Measurements from ENCODE around the gene EYA4.

EYA4 gene

DNA sequence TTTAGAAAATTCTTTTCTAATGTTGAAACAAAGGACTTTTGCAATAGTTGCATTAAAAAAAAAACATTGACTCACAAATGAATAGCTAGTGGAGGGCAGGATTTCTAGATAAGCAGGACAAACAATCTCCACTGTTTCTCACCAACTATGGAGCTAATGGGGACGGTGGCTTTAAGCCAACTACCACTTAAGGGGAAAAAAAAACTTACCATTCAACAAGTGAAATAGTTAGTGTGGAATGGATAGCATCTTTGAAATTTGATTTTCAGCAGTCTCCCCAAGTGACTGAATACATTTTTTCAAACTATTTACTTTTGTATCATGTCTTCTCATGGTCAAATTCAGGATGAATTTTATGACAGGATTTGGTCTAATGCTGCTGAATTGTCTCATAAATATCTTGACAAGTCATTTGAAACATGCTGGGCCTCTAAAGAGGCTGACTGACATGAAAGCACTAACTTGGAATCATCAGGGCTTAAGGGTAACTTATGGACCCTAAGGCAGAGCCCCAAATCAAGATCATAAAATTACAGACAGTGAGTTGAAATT is 100.5 kb downstream of the EYA4 start:
- no peaks in the 10 kb centered on the region for H3K4me1 Mint-ChIP-seq
- ATAC-seq (no peak), DNase-seq (ENCODE audit: low spot score in 2 of 2) (no peak)
- H3K4me3 Mint-ChIP-seq: no peak overlapping the region
- H3K36me3 Mint-ChIP-seq: no peaks in the 10 kb centered on the region
- no peak overlapping the region for H3K27ac Mint-ChIP-seq
- peaks cover 2% of the 10 kb centered on the region for H3K9me3 Mint-ChIP-seq

DNA sequence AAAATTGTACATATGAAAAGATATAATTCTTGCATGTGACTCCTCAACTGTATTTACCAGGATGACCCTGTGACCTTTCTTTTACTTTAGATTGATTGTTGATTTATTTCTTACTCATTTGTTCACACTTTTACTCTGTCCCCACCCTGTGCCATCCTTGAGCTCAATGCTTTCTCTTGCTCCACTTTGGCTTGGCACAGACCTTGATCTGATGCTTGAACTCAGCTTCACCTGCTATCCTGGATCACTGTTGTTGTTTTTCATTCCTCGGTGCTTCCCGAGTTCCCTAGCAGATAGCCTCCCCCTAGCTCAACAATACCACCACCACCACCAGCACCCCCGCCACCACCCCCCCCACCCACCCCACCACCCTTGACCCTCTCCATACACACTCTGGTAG is 102.1 kb downstream of the EYA4 start:
- Mint-ChIP-seq H3K4me3 (no peak overlapping the region), H3K36me3 (no peaks in the 10 kb centered on the region), H3K27ac (no peak overlapping the region), H3K4me1 (no peaks in the 10 kb centered on the region), H3K9me3 (peaks cover 2% of the 10 kb centered on the region)
- ATAC-seq: no peak
- no peak for DNase-seq (ENCODE audit: low spot score in 2 of 2)

DNA sequence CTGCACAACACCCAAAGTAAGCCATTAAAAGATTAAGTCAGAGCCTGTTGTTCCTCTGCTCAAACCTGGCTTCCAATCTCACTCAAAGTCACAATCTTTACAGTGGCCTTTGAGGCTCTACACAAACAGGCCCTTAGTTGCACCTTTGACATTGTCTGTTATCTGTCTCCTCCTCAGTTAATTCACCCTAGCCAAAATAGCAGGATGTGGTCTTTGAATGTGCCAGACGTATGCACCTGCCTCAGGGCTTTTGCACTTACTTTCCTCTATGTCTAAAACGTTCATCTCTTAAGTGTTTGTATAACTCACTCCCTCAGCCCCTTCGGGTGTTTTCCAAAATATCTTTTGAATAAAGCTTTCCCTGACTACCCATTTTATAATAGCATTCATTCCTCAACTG is 107.7 kb downstream of the EYA4 start:
- Mint-ChIP-seq H3K27ac (no peak overlapping the region), H3K4me1 (no peaks in the 10 kb centered on the region), H3K9me3 (peaks cover 2% of the 10 kb centered on the region), H3K36me3 (no peaks in the 10 kb centered on the region), H3K4me3 (no peak overlapping the region)
- no peak for ATAC-seq
- no peak for DNase-seq (ENCODE audit: low spot score in 2 of 2)

GRCh38 chr6:133350928-133351327 is 109.8 kb downstream of the EYA4 start:
- Mint-ChIP-seq H3K4me1 (no peaks in the 10 kb centered on the region), H3K4me3 (no peak overlapping the region), H3K36me3 (no peaks in the 10 kb centered on the region), H3K9me3 (no peaks in the 10 kb centered on the region), H3K27ac (no peak overlapping the region)
- DNase-seq (ENCODE audit: low spot score in 2 of 2): no peak
- ATAC-seq: no peak

DNA sequence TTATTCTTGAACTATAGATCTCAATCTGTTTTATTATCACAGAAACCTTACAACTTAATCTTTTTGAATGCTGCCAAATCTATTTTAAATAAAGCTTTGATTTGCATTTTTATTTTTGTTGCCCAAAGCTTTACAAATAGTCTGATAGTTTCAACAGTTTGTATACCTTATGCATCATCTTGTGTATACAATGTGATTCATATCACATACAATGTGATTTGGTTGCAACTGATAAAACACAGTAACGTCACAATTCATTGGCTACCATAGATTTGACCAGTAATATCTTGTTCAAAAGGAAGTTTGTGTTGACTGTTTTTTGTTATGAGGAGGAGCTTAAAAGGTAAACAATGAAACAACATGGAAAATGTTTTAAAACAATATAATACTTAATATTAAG is 110.9 kb downstream of the EYA4 start:
- no peak overlapping the region for H3K27ac Mint-ChIP-seq
- no peak overlapping the region for H3K4me3 Mint-ChIP-seq
- peaks cover 3% of the 10 kb centered on the region for H3K9me3 Mint-ChIP-seq
- ATAC-seq: no peak
- no peaks in the 10 kb centered on the region for H3K4me1 Mint-ChIP-seq
- DNase-seq (ENCODE audit: low spot score in 2 of 2): no peak
- no peaks in the 10 kb centered on the region for H3K36me3 Mint-ChIP-seq

DNA sequence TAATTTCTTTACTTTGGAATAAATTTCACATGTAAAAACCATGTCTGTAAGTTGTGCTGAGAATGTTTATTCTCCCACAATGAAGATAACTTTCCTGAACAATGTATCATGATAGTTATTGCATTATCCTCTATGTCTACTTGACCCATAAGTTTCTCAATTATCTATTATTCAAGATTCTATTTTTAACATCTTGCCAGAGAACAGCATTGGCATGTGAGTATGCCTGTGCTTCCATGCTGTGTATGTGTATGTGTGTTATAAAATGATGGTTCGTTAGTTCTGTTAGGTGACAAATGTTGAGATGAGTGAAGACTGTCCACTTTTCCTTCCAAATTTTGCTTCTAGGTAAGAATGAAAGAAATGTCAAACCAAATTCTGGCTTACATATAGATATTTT is 111.9 kb downstream of the EYA4 start:
- Mint-ChIP-seq H3K36me3 (no peaks in the 10 kb centered on the region), H3K9me3 (peaks cover 3% of the 10 kb centered on the region), H3K27ac (no peak overlapping the region), H3K4me1 (no peaks in the 10 kb centered on the region), H3K4me3 (no peak overlapping the region)
- ATAC-seq: no peak
- no peak for DNase-seq (ENCODE audit: low spot score in 2 of 2)

GRCh38 chr6:133355922-133356321 is 114.8 kb downstream of the EYA4 start:
- DNase-seq (ENCODE audit: low spot score in 2 of 2) (no peak), ATAC-seq (no peak)
- peaks cover 3% of the 10 kb centered on the region for H3K9me3 Mint-ChIP-seq
- H3K4me3 Mint-ChIP-seq: no peak overlapping the region
- H3K4me1 Mint-ChIP-seq: no peaks in the 10 kb centered on the region
- H3K36me3 Mint-ChIP-seq: no peaks in the 10 kb centered on the region
- H3K27ac Mint-ChIP-seq: no peak overlapping the region

DNA sequence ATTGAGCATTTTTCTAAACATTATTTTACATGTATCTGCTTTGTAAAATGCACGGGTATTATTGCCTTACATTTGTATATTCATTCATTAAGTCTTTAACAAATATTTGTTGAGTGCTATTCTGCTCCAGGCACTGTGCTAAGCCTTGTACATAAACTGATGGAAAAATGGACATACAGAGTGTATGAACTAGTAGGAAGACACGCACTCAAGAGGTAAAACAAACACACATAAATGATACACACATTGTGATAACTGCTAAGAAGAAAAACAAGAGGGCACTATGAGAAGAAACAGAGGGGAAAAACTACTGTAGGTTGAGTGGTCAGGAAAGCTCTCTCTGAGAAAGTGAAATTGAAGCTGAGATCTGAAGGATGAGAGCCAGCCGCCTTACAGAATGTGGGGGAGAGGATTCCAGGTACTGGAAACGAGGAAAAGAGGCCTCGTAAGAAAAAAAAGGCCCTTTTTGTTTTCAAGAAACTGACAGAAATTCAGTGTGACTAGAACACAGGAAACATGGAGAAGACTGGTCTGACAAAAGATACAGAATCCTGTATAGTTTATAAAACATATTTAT is 117.5 kb downstream of the EYA4 start:
- ATAC-seq (no peak), DNase-seq (ENCODE audit: low spot score in 2 of 2) (no peak)
- no peaks in the 10 kb centered on the region for H3K36me3 Mint-ChIP-seq
- no peaks in the 10 kb centered on the region for H3K4me1 Mint-ChIP-seq
- no peak overlapping the region for H3K4me3 Mint-ChIP-seq
- peaks cover 3% of the 10 kb centered on the region for H3K9me3 Mint-ChIP-seq
- no peak overlapping the region for H3K27ac Mint-ChIP-seq

DNA sequence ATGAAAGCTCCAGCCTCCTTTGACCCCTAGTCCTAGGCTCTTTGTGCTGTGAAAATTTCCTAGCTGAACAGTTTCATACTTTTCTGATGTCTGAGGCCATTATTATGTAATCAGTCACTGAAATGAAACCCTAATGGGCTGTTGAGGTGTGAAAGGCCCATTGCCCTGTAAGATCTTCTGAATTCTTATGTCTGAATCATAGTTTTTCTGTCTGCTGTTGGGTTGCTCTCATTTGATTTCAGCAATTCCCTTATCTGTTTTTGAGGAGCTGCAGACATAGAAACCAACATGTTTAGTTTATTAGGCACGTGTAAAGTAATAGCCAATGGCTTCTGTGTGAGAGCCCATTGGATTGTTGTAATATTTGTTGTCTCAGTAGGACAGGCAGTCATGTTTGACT is 118.1 kb downstream of the EYA4 start:
- Mint-ChIP-seq H3K36me3 (no peaks in the 10 kb centered on the region), H3K4me1 (no peaks in the 10 kb centered on the region), H3K27ac (no peak overlapping the region), H3K9me3 (peaks cover 6% of the 10 kb centered on the region), H3K4me3 (no peak overlapping the region)
- no peak for DNase-seq (ENCODE audit: low spot score in 2 of 2)
- ATAC-seq: no peak

DNA sequence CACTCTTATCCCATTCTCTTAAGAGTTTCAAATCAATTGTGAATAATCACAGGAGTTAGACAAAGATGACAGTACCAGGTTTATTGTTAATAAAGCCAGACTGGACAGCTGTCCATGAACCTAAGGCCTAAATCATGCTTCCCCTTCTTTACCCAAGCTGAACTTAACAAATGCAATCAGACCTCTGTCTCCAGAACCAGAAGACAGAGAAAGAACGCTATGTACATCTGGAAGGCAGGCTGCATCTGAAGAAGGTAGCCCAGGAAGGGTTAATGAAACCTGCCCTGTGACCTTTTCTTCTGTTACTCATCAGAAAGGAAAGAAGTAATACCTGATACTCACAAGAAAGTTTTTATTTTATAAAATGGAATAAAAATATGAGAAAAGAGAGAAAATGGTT is 118.6 kb downstream of the EYA4 start:
- DNase-seq (ENCODE audit: low spot score in 2 of 2) (no peak), ATAC-seq (no peak)
- H3K4me3 Mint-ChIP-seq: no peak overlapping the region
- no peaks in the 10 kb centered on the region for H3K36me3 Mint-ChIP-seq
- no peak overlapping the region for H3K27ac Mint-ChIP-seq
- peaks cover 6% of the 10 kb centered on the region for H3K9me3 Mint-ChIP-seq
- no peaks in the 10 kb centered on the region for H3K4me1 Mint-ChIP-seq

DNA sequence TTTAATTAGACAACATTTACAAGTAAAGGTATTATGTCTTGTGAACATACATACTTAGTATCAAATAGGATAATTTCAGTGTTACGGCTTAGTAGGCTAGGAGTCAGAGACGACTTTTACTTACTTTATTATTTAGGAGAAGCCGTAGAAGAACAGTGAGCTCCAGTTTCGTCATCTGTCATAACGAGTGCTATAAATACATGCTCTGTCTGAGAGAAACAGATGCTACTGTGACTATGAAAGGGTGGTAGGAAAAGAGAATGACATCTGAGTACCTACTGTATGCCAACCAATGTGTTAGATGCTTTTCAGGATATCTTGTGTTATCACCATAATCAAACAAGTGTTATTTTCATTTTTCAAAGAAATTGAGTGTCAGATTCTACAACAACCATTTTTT is 119.0 kb downstream of the EYA4 start:
- ATAC-seq: no peak
- Mint-ChIP-seq H3K4me1 (no peaks in the 10 kb centered on the region), H3K27ac (no peak overlapping the region), H3K36me3 (no peaks in the 10 kb centered on the region), H3K9me3 (peaks cover 6% of the 10 kb centered on the region), H3K4me3 (no peak overlapping the region)
- no peak for DNase-seq (ENCODE audit: low spot score in 2 of 2)

- no peak for DNase-seq (ENCODE audit: low spot score in 2 of 2)
- Mint-ChIP-seq H3K4me1 (no peaks in the 10 kb centered on the region), H3K27ac (no peak overlapping the region), H3K4me3 (no peak overlapping the region), H3K36me3 (no peaks in the 10 kb centered on the region), H3K9me3 (peaks cover 4% of the 10 kb centered on the region)
- ATAC-seq: no peak
Observed at GRCh38 chr6:133362813-133363212, 121.7 kb downstream of the EYA4 start.

DNA sequence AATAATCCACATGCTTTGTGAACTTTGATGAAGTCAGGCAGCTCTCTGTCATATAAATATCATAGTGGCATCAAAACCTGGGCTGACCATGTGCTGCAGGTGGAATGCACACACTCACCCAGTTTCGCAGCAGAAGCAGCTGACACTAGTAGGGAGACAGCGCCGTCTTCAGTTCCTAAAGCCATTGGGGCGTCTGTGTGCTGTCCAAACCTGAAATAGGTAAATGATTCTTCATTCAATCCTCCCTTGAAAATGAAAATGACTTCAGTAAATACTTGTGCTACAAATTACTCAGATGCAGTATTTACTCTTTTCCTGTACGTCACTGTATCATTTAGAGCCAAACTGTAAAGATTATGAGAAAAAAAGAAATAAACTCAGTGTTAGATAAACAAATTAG is 127.5 kb downstream of the EYA4 start:
- no peaks in the 10 kb centered on the region for H3K4me1 Mint-ChIP-seq
- no peaks in the 10 kb centered on the region for H3K36me3 Mint-ChIP-seq
- no peak for DNase-seq (ENCODE audit: low spot score in 2 of 2)
- no peak overlapping the region for H3K4me3 Mint-ChIP-seq
- peaks cover 4% of the 10 kb centered on the region for H3K9me3 Mint-ChIP-seq
- ATAC-seq: no peak
- H3K27ac Mint-ChIP-seq: no peak overlapping the region

- H3K4me3 Mint-ChIP-seq: no peak overlapping the region
- H3K4me1 Mint-ChIP-seq: no peaks in the 10 kb centered on the region
- no peaks in the 10 kb centered on the region for H3K9me3 Mint-ChIP-seq
- DNase-seq (ENCODE audit: low spot score in 2 of 2) (no peak), ATAC-seq (no peak)
- no peak overlapping the region for H3K27ac Mint-ChIP-seq
- no peaks in the 10 kb centered on the region for H3K36me3 Mint-ChIP-seq
Observed at GRCh38 chr6:133369773-133370272, 128.7 kb downstream of the EYA4 start.

- H3K4me1 Mint-ChIP-seq: no peaks in the 10 kb centered on the region
- H3K36me3 Mint-ChIP-seq: no peaks in the 10 kb centered on the region
- no peak overlapping the region for H3K4me3 Mint-ChIP-seq
- ATAC-seq (no peak), DNase-seq (ENCODE audit: low spot score in 2 of 2) (no peak)
- no peaks in the 10 kb centered on the region for H3K9me3 Mint-ChIP-seq
- H3K27ac Mint-ChIP-seq: no peak overlapping the region
Observed at GRCh38 chr6:133376743-133377142, 135.6 kb downstream of the EYA4 start.

- ATAC-seq: no peak
- no peaks in the 10 kb centered on the region for H3K4me1 Mint-ChIP-seq
- H3K4me3 Mint-ChIP-seq: no peak overlapping the region
- no peaks in the 10 kb centered on the region for H3K9me3 Mint-ChIP-seq
- no peak for DNase-seq (ENCODE audit: low spot score in 2 of 2)
- H3K36me3 Mint-ChIP-seq: no peaks in the 10 kb centered on the region
- no peak overlapping the region for H3K27ac Mint-ChIP-seq
Observed at GRCh38 chr6:133377219-133377618, 136.1 kb downstream of the EYA4 start.

DNA sequence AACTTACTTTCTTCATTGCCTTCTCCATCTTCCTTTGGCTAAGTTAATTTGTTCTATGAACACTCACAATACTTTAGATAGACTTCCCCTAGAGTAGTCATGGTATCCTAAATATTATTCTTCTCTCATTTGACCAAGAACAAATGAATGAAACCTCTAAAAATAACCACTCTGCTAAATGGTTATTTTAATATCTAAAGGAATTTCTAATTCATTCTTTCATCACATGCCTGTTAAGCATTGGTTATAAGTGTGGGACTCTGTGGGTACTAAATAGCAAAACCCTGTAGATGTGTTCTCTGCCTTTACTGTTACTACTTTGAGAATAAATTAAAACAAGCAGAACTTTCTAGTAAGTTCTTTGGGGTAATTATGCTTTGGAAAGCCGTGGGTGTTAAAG is 138.9 kb downstream of the EYA4 start:
- H3K27ac Mint-ChIP-seq: no peak overlapping the region
- no peak for DNase-seq (ENCODE audit: low spot score in 2 of 2)
- H3K9me3 Mint-ChIP-seq: no peaks in the 10 kb centered on the region
- no peak overlapping the region for H3K4me3 Mint-ChIP-seq
- H3K36me3 Mint-ChIP-seq: no peaks in the 10 kb centered on the region
- no peaks in the 10 kb centered on the region for H3K4me1 Mint-ChIP-seq
- no peak for ATAC-seq

All from stimulated activated effector memory CD8-positive, alpha-beta T cell treated with anti-CD3 and anti-CD28 coated beads, Interleukin-12 subunit alpha, Interleukin-12 subunit beta, amount 100 ng/mL, for 72 hours (primary cell).